Adrenal gland (tissue), 5 donors: Measurements from ENCODE around the gene TCF4.

Experiments
- CTCF ChIP-seq, 6 experiments: fragments of 450-650 bp in 4 of 6; fragments of 200-600 bp in 2 of 6; sonication (generic) in 1 of 6; IDR thresholded peaks; 1 replicate in 5 of 6; 2 replicates in 1 of 6; pipeline versions ENCODE4 v1.5.1 to v1.8.0; 2016 to 2021; ENCODE audit warnings: antibody characterized with exemption in 6 of 6, mild to moderate bottlenecking in 2 of 6, moderate library complexity in 1 of 6
- POLR2A ChIP-seq, 2 donors: fragments of 450-650 bp; IDR thresholded peaks; one replicate each; pipeline ENCODE4 v1.6.1; 2017; ENCODE audit warnings: antibody characterized with exemption in 2 of 2, mild to moderate bottlenecking in 2 of 2, moderate library complexity in 1 of 2
- donor health status: DM: no; HTN: no; CAD: no.

- TF ChIP-seq CTCF (IDR thresholded peaks at IDR 0.05) (no peak), POLR2A (IDR thresholded peaks at IDR 0.05) (no peak)
Measured at GRCh38 chr18:55419947-55420664, 167.9 kb downstream of the TCF4 start.
